DMS53 treated with DMSO at 0.1 percent for 48 hours (cell line): Measurements from ENCODE around the gene ARHGEF38.
"Not testable (repeated sequence)": the region's sequence is repeated elsewhere in the genome, so short reads cannot be mapped to it uniquely, and the experiment has no call there.

Experiments
- DNase-seq: peaks from one replicate; lab custom pipeline; 2025; ENCODE audit not compliant: unreplicated experiment; lab: John Stamatoyannopoulos, UW

The ARHGEF38 gene

DNA sequence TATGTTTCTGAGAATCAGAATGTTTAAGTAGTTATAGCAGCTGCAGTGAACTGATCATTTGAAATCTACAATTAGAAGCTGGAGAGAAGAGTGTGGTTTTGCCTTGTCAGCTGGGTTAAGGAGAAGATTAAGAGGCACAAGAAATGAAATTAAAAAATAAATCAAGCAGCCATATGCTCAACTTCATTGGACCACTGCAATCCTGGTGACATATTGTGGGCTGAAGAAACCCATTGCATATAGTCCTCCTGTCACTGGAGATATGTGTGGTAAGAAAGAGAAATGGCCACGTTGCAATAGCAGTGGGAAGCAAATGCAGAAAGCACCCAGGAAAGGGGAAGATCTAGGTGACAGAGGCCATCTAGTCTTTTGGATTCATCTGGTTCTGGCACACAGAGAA, 93.0 kb downstream of the ARHGEF38 start:
- no peak for DNase-seq

DNA sequence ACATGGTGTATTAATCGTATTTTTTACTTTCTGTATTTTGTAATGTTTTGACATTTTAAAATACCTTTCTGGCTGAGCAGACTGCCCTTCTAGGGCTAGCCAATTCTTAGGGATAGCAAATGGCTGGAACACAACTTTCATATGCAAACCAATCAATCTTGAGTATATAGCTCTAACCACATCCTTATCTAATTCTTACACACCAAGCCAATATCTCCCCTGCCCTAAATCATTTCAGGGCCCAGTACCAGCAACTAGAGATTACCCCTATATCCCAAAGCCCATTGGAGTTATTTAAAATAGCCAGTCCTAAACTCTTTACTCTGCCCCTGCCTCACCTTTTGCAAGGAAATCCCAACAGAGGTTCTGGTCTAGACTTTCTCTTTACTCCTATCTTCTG, 97.8 kb downstream of the ARHGEF38 start:
- DNase-seq = no peak

DNA sequence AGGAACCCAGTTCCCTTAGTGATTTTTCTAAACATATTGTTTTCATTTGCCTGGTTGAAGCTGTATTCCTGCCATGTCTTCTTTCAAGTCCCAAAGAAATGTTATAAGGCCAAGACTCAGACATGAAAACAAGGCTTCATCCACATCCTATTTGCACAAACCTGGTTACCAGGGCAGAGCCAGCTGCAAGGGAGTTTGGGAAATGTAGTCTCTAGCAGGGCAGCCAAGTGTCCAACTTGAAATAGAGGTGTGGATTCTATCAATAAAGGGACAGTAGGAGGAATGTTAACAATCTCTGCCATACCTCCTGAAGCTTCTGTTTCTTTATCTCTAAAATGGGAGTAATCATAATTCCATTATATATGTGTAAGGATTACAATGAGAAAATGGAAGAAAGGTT, 99.5 kb downstream of the ARHGEF38 start:
- no peak for DNase-seq

DNA sequence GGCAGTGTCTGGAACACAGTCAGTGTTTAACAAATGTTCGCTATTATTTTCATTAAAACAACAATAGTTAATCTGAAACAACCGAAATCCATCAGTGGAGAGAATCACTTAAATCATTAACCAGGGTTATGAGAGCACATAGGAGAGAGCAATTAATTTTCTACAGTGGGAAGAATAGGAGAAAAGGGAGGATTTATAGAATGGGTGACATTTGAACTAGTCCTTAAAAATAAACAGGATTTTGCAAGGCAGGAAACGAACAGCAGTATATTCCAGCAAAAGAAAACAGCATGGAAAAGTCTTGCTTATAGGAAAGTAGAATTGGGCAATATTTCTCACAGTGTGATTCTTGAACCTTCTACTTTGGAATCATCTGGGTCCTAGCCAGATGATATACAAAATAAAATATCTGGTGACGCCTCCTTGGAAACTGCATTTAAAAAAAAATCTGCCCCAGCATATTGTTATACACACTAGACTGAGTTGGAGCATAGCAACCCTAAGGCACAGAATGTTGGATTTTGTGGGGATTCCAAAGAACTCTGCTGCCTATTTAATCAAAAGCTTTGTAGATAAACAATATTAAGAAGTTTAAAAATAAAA, 100.0 kb downstream of the ARHGEF38 start:
- no peak for DNase-seq

DNA sequence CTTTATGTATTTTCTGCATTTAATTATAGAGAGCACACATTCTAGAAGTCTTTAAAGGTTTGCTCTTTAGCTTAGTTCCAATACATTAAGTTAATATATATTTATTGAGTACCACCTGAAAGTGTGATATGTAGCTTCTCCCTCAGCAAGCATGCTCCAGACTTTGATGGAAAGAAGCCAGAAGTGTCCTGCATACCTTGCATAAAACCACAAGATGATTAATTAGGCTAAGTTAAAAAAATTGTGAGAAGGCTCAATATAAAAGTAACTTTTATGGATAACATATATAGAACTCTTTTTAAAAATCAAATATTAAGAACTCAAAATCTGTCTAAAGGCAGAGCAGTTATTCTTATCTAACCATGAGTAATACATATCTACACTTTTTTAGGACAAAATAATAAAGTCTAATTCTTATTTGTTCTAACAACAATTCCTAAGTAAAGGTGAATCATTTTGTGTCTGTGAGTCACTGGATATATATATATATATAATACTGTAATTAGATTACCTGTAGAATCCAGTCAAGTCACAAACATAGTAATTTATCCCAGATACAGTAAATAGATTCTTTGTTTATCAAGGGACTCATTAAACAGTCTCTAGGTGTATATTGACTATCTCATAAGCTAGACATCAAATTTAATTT, 104.8 kb downstream of the ARHGEF38 start:
- DNase-seq = no peak

DNA sequence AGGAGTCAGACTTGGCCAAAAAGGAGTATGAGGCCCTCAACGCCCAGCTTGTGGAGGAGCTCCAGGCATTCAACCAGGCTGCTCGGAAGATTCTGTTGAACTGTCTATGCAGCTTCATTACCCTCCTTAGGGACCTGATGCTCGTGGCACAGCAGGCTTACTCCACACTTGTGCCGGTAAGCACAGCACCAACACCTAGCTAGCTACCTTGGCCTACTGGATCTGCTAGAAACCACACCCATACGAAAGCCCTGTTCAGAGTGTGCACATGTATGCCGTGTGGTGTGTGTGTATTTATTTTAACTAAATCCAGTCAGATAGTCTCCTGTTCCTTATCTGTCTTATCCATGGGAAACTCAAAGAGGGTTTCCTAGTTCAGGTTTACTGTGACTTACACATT, 106.8 kb downstream of the ARHGEF38 start:
- DNase-seq = no peak

DNA sequence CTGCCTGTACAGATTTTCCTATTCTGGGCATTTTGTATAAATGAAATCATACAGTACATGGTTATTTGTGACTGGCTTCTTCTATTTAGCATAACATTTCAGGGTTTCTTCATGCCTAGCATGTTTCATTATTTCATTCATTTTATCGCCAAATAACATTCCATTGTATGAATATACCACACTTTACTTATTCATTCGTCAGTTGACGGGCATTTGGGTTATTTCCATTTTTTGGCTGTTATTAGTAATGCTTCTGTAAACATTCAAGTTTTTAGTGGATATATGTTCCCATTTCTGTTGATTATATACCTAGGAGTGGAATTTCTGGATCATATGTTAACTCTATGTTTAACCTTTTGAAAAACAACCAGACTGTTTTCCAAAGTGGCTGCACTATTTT, 108.6 kb downstream of the ARHGEF38 start:
- no peak for DNase-seq

DNA sequence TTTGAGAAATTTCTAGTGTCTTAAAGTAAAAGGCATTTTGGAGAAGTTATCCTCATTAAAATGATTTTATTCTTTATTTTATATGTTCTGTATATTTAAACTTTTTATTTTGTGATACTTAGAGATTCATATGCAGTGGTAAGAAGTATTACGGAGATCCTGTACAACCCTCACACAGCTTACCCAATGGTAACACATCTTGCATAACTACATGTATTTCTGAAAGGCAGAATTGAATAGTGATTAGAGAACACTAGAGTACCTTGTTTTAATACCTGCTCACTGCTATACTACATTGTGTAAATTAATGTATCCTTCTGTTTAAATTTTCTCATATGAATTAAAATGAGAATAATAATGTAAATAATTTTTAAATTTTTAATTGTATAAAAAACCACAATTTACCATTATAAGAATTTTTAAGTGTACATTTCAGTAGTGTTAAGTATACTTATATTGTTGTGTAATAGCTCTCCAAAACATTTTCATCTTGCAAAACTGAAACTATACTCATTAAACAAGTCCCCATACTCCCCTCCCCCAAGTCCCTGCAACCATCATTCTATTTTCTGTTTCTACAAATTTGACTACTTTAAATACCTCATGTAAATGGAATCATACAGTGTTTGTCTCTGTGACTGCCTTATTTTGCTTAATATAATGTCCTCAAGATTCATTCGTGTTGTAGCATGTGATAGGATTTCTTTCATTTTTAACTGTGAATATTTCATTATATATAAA, 110.7 kb downstream of the ARHGEF38 start:
- DNase-seq = no peak

DNA sequence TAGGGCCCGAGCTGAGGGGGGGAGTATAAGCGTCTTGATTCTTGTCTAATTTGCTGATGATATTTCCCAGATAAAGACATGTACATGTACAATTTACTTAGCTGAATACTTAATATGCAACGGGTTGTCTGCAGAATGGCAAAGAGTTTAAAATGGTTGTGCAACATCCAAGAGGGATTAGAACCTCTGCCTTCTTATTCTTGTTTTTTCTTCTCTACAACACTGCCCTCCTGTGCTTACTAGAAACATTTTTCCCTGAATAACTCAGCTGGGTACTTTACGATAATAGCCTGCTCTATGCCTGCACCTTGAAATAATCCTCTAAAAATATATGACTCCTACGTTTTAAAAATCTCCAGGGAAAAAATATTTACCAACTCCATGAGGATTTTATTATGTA, 114.3 kb downstream of the ARHGEF38 start:
- DNase-seq = peak; percentile 23

DNA sequence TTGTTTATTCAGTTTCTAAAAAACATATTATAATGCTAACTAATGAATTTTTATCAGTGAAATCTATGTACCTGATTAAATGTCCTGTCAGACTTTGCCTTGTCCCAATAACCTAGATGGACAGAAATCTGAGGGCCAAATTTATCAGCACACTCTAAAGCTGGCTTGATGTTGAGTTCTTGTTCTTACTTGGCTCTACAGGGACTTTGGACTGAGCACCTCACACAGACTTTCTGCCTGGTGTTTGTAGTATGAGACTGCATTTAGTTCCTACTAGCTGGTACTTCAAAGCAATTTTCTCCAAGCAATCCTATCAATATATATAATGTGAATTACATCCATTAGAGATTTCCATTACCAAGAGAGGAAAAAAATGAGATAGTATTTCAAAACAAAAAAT, 118.3 kb downstream of the ARHGEF38 start:
- DNase-seq = no peak

DNA sequence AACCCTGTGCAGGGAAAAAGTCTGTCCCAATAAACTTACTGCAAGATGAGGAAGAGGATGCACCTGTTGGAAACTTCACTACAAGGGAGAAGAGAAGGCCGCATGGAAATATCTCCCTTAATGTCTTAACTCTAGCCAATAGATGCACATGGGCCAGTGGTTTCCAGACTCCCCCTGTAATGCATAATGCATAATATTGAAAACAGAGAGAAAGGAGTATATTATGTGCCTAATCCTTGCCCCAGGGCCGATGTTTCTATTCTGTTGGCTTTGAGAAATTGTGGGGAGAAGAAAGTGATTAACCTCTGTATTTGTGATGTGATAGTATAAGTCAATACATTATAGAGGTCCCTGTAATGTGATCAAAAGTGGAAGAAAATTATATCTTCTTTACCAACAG, 118.9 kb downstream of the ARHGEF38 start:
- no peak for DNase-seq

DNA sequence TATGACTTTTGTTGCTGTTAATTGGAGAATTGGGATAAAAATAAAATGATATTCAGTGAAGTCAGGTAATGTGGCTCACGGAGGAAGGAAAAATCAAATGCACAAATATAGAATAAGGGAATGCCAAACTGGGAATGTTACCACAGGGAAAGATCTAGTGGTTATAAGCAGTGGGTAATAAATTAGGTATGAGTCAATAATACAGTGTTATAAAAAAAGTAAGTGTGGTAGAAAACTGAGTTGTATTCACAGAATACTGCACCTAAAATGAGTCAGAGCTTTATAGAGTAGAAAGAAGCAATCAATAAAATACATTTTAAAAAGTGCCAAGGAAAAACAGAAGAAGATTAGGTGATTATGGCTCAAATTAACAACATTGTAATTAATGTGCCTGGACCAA, 121.6 kb downstream of the ARHGEF38 start:
- DNase-seq = no peak

DNA sequence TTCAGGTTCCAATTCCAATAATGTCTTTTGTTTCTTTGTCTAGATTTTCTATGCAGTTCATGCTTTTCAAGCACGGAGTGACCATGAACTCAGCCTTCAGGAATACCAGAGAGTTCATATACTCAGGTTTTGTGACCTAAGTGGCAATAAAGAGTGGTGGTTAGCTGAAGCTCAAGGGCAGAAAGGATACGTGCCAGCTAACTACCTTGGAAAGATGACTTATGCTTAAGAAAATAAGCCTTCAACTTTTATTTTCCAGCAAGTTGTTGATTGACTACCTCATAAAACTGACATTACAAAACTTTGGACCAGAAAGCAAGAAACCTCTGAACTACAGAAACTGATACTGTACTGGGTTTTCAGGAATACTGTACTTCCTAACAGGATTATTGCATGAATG, 125.3 kb downstream of the ARHGEF38 start:
- DNase-seq = no peak

DNA sequence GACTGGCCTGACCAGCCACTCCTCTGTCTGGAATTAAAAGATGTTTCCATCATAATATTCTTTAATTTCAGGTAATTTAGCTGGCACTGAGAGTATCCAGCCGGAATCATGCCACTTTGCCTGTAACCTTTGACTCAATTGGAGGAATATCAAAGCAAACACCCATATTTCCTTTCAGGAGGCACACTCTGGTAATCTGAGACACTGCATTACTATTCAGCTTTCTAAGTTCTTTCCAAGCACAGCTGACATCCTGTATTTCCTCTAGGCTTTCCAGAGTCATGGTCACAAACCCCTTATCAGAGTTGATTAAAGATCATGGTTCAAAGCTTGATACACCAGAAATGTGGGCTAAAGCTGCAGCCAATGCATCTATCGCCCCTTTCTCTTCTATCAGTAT, 126.8 kb downstream of the ARHGEF38 start:
- peak; percentile 26 for DNase-seq

DNA sequence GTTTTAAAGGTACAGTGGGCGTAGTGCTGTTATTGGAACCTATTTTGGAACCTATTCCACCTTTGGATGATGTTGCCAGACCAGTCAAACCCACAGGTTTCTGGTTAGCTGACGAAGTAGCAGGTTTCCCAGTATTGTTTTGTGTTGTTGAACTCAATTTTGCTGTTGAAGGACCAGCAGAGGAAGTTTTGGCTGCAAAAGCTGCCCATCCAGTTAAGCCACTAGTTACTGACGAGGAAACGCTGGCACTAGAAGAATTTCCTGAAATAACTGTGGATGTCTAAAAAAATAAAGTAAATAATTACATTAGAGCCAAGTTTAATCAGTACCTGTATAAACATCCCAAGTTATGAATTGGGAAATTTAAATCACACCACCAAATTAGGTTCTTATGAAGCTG, 130.6 kb downstream of the ARHGEF38 start:
- DNase-seq = peak; percentile 39

DNA sequence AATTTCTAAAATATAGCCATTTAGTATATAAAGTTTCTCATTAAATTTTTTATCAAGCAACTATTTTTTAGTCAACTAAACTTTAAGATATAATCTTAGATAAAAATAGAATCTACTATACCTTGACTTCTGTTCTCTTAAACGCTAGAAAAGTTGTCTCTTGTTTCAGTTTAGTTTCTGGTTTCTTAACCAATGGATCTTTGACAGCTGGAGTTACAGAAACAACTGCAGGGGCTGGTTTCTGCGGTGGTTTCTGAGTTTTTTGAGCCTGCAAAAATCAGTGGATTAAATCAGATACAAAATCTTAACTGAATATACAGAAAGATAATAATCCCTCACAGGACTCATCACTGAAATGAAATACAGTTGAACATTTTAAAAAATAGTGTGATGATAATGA, 134.2 kb downstream of the ARHGEF38 start:
- DNase-seq = no peak

DNA sequence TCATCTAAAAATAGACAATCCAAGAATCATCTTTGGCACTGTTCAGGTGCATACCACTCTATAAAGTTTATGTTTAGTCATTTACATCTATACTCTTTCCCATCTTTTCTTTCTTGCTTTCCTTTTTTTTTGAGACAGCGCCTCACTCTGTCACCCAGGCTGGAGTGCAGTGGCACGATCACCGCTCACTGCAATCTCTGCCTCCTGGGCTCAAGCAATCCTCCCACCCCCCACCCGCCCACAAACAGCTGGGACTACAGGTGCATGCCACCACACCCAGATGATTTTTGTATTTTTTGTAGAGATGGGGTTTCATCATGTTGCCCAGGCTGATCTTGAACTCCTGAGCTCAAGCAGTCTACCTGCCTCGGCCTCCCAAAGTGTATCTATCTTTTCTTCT, 142.4 kb downstream of the ARHGEF38 start:
- not testable (repeated sequence) for DNase-seq

DNA sequence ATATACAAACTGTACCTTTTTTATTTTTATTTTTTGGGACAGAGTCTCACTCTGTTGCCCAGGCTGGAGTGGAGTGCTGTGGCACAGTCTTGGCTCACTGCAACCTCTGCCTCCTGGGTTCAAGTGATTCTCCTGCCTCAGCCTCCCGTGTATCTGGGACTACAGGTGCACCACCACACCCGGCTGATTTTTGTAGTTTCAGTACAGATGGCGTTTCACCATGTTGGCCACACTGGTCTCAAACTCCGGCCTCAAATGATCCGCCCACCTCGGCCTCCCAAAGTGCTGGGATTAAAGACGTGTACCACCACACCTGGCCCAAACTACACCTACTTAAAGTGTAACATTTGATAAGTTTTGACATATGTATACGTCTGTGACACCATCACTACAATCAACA, 143.4 kb downstream of the ARHGEF38 start:
- not testable (repeated sequence) for DNase-seq

DNA sequence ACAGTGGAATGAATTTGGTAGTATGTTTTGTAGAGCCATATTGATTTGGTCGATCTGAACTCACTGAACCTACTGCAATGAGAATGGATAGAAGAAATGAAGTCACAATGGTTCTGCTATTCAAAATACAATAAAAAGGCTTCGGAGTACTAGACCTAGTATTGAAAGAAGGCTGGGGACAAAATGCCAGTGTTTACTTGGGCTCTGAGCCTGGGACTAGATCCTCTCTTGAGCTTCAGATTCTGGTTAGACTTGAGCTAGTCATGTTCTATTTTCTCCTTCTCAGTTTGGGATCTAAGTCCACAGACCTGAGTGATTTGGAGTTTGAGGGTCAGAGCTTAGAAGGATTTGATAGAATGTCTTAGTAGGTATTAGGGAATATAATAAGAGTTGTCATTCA, 146.2 kb downstream of the ARHGEF38 start:
- DNase-seq = no peak

DNA sequence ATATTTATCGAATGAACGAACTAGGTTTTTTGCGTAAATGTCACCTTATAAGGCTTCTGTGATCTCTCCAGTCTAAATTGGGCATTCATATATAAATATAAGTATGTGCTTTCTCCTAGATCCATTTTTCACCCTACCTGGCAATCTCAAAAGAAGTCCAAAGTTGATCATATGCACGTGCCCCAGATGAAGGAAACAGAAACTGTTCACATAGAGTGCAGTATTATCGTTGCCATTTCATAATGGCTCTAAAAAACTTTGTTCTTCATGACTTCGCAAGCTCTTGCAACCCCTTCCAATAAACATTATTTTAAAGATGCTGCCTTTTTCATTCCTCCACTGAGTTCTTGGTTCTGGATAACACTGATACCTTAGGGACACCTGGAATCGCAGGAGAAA, 155.4 kb downstream of the ARHGEF38 start:
- DNase-seq = no peak

DNA sequence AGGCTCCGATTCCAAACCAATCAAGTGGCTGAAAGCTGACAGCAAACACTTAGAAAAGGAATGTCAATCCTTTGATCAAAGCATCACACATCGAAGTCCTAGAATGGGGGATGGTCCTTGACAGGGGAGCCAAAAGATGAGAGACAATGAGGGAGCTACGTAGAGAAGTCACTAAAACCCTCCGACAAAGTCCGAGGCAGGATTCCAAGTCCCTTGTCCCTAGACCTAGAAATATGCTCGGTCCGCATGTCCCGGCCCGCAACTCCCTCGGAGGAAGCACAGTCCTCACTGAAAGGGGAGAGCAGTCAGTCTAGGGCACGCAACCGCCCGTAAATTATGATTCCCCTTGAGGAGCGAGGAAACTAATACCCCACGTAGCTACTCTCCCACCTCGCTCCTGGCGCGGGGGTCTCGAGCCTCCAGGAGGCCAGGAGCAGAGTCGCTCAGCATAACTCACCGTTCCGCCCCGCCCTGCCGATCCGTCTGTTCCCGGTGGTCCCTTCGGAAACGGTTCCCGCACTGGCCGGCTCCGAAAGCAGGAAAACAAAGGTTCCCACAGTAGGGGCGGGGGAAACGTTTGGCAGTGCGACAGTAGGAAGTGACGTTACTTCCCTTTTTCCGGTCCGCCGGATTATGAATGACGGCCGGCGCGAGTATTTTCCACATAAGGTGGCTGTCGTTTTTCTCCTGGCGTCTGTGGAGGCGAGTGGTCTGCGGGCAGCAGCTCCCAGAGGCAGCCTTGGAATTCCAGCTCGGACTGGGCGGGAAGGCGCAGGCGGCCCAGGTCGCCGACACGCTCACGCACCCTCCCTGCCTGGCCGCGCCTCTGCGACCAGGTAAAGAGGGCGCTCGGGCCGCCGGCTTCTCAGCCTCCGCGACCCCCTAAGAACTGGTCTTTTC, 156.0 kb downstream of the ARHGEF38 start, which contains the start of the genes GSTCD and INTS12:
GSTCD (plus strand) TSS at position 604 of the 900 bp plus-strand sequence. CDS start 8,830 bp downstream, outside the sequence.
INTS12 (minus strand) TSS at position 509 of the 900 bp plus-strand sequence. CDS start 8,684 bp downstream, outside the sequence.
- peak; percentile 58 for DNase-seq
